WTC11 (cell line): ENCODE measurements around the gene TEKT2.

Experiments used
- ATF2 ChIP-seq: sonication (generic); formaldehyde crosslinking; IDR thresholded peaks from 2 replicates; pipeline ENCODE4 v1.8.1; 2022; ENCODE audit warnings: low read depth, missing genetic modification reagents, borderline replicate concordance
- CREB1 ChIP-seq: sonication (generic); formaldehyde crosslinking; IDR thresholded peaks from 2 replicates; pipeline ENCODE4 v1.8.0; 2023; ENCODE audit warnings: mild to moderate bottlenecking, missing genetic modification reagents
- CTCF ChIP-seq: fragments of 200-600 bp; IDR thresholded peaks from 2 replicates; pipeline ENCODE4 v1.8.0; 2022; ENCODE audit warnings: antibody characterized with exemption
- ETV6 ChIP-seq: sonication (generic); formaldehyde crosslinking; IDR thresholded peaks from 2 replicates; pipeline ENCODE4 v1.8.1; 2022; ENCODE audit warnings: mild to moderate bottlenecking, missing genetic modification reagents
- JUN ChIP-seq: sonication (generic); formaldehyde crosslinking; IDR thresholded peaks from 2 replicates; pipeline ENCODE4 v1.8.0; 2023; ENCODE audit warnings: mild to moderate bottlenecking, missing genetic modification reagents
- MAX ChIP-seq: sonication (generic); formaldehyde crosslinking; IDR thresholded peaks from 2 replicates; pipeline ENCODE4 v1.8.0; 2022; ENCODE audit warnings: mild to moderate bottlenecking, missing genetic modification reagents
- NFYB ChIP-seq: sonication (generic); formaldehyde crosslinking; conservative IDR thresholded peaks from 2 replicates; pipeline ENCODE4 v1.8.0; 2022; ENCODE audit warnings: low read depth, missing genetic modification reagents
- PREB ChIP-seq: sonication (generic); formaldehyde crosslinking; IDR thresholded peaks from 2 replicates; pipeline ENCODE4 v1.8.1; 2022; ENCODE audit warnings: mild to moderate bottlenecking, missing genetic modification reagents, moderate library complexity, borderline replicate concordance
- SMAD3 ChIP-seq: sonication (generic); formaldehyde crosslinking; IDR thresholded peaks from 2 replicates; pipeline ENCODE4 v1.8.0; 2022; ENCODE audit warnings: missing genetic modification reagents, mild to moderate bottlenecking, borderline replicate concordance
- TCF7 ChIP-seq: sonication (generic); formaldehyde crosslinking; IDR thresholded peaks from 2 replicates; pipeline ENCODE4 v1.8.0; 2022; ENCODE audit warnings: mild to moderate bottlenecking, low read depth, missing genetic modification reagents, moderate library complexity
- ZNF317 ChIP-seq: sonication (generic); formaldehyde crosslinking; IDR thresholded peaks from 2 replicates; pipeline ENCODE4 v1.8.1; 2023; ENCODE audit warnings: low read depth, mild to moderate bottlenecking, moderate library complexity, missing genetic modification reagents, borderline replicate concordance

DNA sequence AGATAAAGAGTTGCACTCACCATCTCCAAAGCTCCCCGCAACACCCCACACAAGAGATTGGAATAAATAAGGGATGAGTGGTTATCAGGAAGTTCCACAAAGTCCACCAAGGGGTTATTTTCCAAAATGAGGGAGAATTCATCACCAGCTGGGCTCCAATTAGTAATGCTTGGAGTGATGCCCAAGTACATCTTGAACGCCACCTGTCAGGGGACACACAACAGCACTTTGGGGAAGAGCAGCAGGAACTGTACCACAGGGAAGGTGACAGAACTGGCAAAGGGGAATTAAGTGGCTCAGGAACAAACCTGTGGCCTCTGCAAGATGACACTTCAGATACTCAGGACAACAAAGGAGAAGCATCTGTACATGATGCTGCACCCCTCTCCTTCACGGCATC, 53.9 kb downstream of the TEKT2 start:
- TF ChIP-seq CTCF (no peak), PREB (CRISPR knock-in tag) (no peak), ZNF317 (CRISPR knock-in tag) (no peak), TCF7 (CRISPR knock-in tag) (no peak), JUN (CRISPR knock-in tag) (no peak), CREB1 (CRISPR knock-in tag) (no peak), SMAD3 (CRISPR knock-in tag) (no peak), ETV6 (no peak), NFYB (no peak), MAX (CRISPR knock-in tag) (no peak), ATF2 (CRISPR knock-in tag) (no peak)
